ENCODE data around the gene BCHE. TPM values are rescaled to one million over a fixed set of nuclear protein-coding genes. Genes with fewer than 3 reads are reported as not detected.

Gene BCHE
- total and polyA plus RNA-seq, 2 donors (not counting 3 experiments of a cell fraction or from before 2014, with no cell fraction given) = 0.27 to 0.66 TPM

GRCh38 chr3:165817160-165817709 is 20.0 kb downstream of the BCHE start:
- ChIA-PET CTCF (no interaction called here), POLR2A (no interaction called here)
- dilution Hi-C loops (cut with MboI; ENCODE audit: extremely low pct_ligation_motif_present, low sequenced_read_pairs) (no loop called here), intact Hi-C loops (cut with micrococcal nuclease) (no loop called here)
- H3K4me2 ChIP-seq (ENCODE audit: insufficient read depth, low read length) = no peak overlapping the region
- H3K9me3 ChIP-seq (replicated peaks; ENCODE audit: control insufficient read depth, insufficient read depth, low read length) = no peaks in the 10 kb centered on the region
- H3K9me1 ChIP-seq (replicated peaks; ENCODE audit: control insufficient read depth, extremely low read depth, insufficient read depth, low read length) = no peaks in the 10 kb centered on the region
- TF ChIP-seq GATA2 (IDR thresholded peaks at IDR 0.05; ENCODE audit: insufficient read depth, insufficient read length, low read depth, low read length) = no peak
- no TSS peak for BruUV-seq (replicated peaks)
- H3K27ac ChIP-seq (ENCODE audit: insufficient read depth, low read depth, low read length) = no peak overlapping the region
- H3K4me1 ChIP-seq (ENCODE audit: control insufficient read depth, extremely low read depth, insufficient read depth, low read length) = no peaks in the 10 kb centered on the region
- no peak overlapping the region for H3K9ac ChIP-seq (replicated peaks; ENCODE audit: extremely low read depth, insufficient read depth, low read length)
- H3K27me3 ChIP-seq (ENCODE audit: control insufficient read depth in 2 of 2, insufficient read depth in 2 of 2, low read length in 2 of 2) = no peaks in the 10 kb centered on the region
- DNase-seq (ENCODE audit: low read depth, low spot score) (no peak), FAIRE-seq (no peak)
- H4K20me1 ChIP-seq (replicated peaks; ENCODE audit: control insufficient read depth, extremely low read depth, insufficient read depth, low read length) = no peaks in the 10 kb centered on the region
- no peak overlapping the region for H3K4me3 ChIP-seq (replicated peaks in 1 of 3; ENCODE audit: insufficient read depth in 1 of 3, low read depth in 1 of 3, low read length in 3 of 3)
- H2AFZ ChIP-seq (ENCODE audit: low read depth, low read length) = no peak overlapping the region
- H3K79me2 ChIP-seq (ENCODE audit: control insufficient read depth, insufficient read depth, low read length) = no peaks in the 10 kb centered on the region
- H3K36me3 ChIP-seq (ENCODE audit: control insufficient read depth in 2 of 2, extremely low read depth in 1 of 2, insufficient read depth in 2 of 2, low read length in 2 of 2) = no peaks in the 10 kb centered on the region

- H3K27me3 ChIP-seq (ENCODE audit: control insufficient read depth in 2 of 2, insufficient read depth in 2 of 2, low read length in 2 of 2) = no peaks in the 10 kb centered on the region
- H3K4me2 ChIP-seq (ENCODE audit: insufficient read depth, low read length) = no peak overlapping the region
- CTCF ChIA-PET = no interaction called here
- POLR2A ChIA-PET = no interaction called here
- H3K79me2 ChIP-seq (ENCODE audit: control insufficient read depth, insufficient read depth, low read length) = no peaks in the 10 kb centered on the region
- no peaks in the 10 kb centered on the region for H3K4me1 ChIP-seq (ENCODE audit: control insufficient read depth, extremely low read depth, insufficient read depth, low read length)
- dilution Hi-C loops (cut with MboI; ENCODE audit: extremely low pct_ligation_motif_present, low sequenced_read_pairs) = no loop called here
- H3K9me3 ChIP-seq (replicated peaks; ENCODE audit: control insufficient read depth, insufficient read depth, low read length) = no peaks in the 10 kb centered on the region
- no TSS peak for BruUV-seq (replicated peaks)
- no peak overlapping the region for H3K9ac ChIP-seq (replicated peaks; ENCODE audit: extremely low read depth, insufficient read depth, low read length)
- no peak overlapping the region for H2AFZ ChIP-seq (ENCODE audit: low read depth, low read length)
- FAIRE-seq (no peak), DNase-seq (ENCODE audit: low read depth, low spot score) (no peak)
- H3K27ac ChIP-seq (ENCODE audit: insufficient read depth, low read depth, low read length) = no peak overlapping the region
- no peaks in the 10 kb centered on the region for H3K36me3 ChIP-seq (ENCODE audit: control insufficient read depth in 2 of 2, extremely low read depth in 1 of 2, insufficient read depth in 2 of 2, low read length in 2 of 2)
- no peaks in the 10 kb centered on the region for H4K20me1 ChIP-seq (replicated peaks; ENCODE audit: control insufficient read depth, extremely low read depth, insufficient read depth, low read length)
- H3K4me3 ChIP-seq (replicated peaks in 1 of 3; ENCODE audit: insufficient read depth in 1 of 3, low read depth in 1 of 3, low read length in 3 of 3) = no peak overlapping the region
- TF ChIP-seq FOS (IDR thresholded peaks at IDR 0.05; ENCODE audit: borderline replicate concordance, insufficient read depth, low read length) (no peak), JUN (IDR thresholded peaks at IDR 0.05; ENCODE audit: borderline replicate concordance, insufficient read depth, insufficient read length, low read depth) (no peak), POLR2A (IDR thresholded peaks at IDR 0.05; ENCODE audit: low read depth, low read length) (no peak), MYC (IDR thresholded peaks at IDR 0.05; ENCODE audit: low read depth, low read length) (no peak), GATA2 (IDR thresholded peaks at IDR 0.05; ENCODE audit: insufficient read depth, insufficient read length, low read depth, low read length) (no peak), EZH2 (IDR thresholded peaks at IDR 0.05; ENCODE audit: borderline replicate concordance, low read depth, low read length, severe bottlenecking) (no peak), CTCF (IDR thresholded peaks at IDR 0.05; ENCODE audit: extremely low read depth in 1 of 2, insufficient read depth in 1 of 2, low read depth in 1 of 2, low read length in 2 of 2) (no peak), POLR2AphosphoS5 (IDR thresholded peaks at IDR 0.05; ENCODE audit: insufficient read depth, low read depth, low read length) (no peak)
- intact Hi-C loops (cut with micrococcal nuclease) = no loop called here
- no peaks in the 10 kb centered on the region for H3K9me1 ChIP-seq (replicated peaks; ENCODE audit: control insufficient read depth, extremely low read depth, insufficient read depth, low read length)
Measured at GRCh38 chr3:165816209-165816608, 21.0 kb downstream of the BCHE start.
